A549 (cell line): ENCODE data around the gene SERPINE1. TPM values are rescaled to one million over a fixed set of nuclear protein-coding genes. Genes with fewer than 3 reads are reported as not detected.

Source experiments
- ATAC-seq, 2 experiments: fragments of 200-7000 bp in 1 of 2; fragments of >200 bp in 1 of 2; cut with Nextera tagmentation in 1 of 2; cut with Tn5 transposase in 1 of 2; 3 replicates each; pipeline versions ENCODE4 v1.8.0 to v1.9.1; 2018 to 2020; ENCODE audit warnings: mild to moderate bottlenecking in 1 of 2, moderate library complexity in 1 of 2
- CTCF ChIA-PET: fragments of 300-600 bp; sonication (Branson Sonifier 250); formaldehyde crosslinking; extraction: SDS; loops from one replicate; lab custom pipeline; 2021; ENCODE audit warnings: antibody characterized with exemption, inconsistent platforms; lab: Yijun Ruan, JAX
- POLR2A ChIA-PET: fragments of 350-600 bp; formaldehyde crosslinking; extraction: SDS; loops from one replicate; lab custom pipeline; 2021; ENCODE audit warnings: antibody characterized with exemption, inconsistent platforms; lab: Yijun Ruan, JAX
- DNase-seq, 2 experiments: peaks; one replicate each; pipeline versions ENCODE4 v3.0.0 to v3.0.0-alpha.2; 2011 to 2016; ENCODE audit warnings: low read depth in 1 of 2, low spot score in 1 of 2
- FAIRE-seq: peaks from 2 replicates; lab custom pipeline; 2011; peaks lifted over from hg19 to GRCh38; lab: Jason Lieb, UNC
- H3K27ac ChIP-seq, 2 experiments: fragments of >200 bp; sonication (Bioruptor Twin); formaldehyde crosslinking; 3 replicates each; pipeline ENCODE4 v1.5.1; 2016 to 2017
- H3K4me1 ChIP-seq: fragments of >200 bp; sonication (Bioruptor Twin); formaldehyde crosslinking; 3 replicates; pipeline ENCODE4 v1.6.1; 2016
- H3K4me2 ChIP-seq: fragments of >200 bp; sonication (Bioruptor Twin); formaldehyde crosslinking; 3 replicates; pipeline ENCODE4 v1.6.1; 2016
- H3K4me3 ChIP-seq: fragments of >200 bp; sonication (Bioruptor Twin); formaldehyde crosslinking; 3 replicates; pipeline ENCODE4 v1.5.1; 2016
- H3K9me3 ChIP-seq: fragments of >200 bp; sonication (Bioruptor Twin); formaldehyde crosslinking; 3 replicates; pipeline ENCODE4 v1.6.1; 2016
- ATOH8 ChIP-seq: fragments of 250-450 bp; sonication (Bioruptor Pico); IDR thresholded peaks from 2 replicates; pipeline ENCODE4 v1.5.0; 2020; ENCODE audit warnings: low read depth, mild to moderate bottlenecking, moderate library complexity
- BHLHE40 ChIP-seq: IDR thresholded peaks from 2 replicates; pipeline ENCODE4 v1.6.1; 2012; ENCODE audit warnings: low read depth, low read length, inconsistent platforms
- CHD2 ChIP-seq: fragments of 150-350 bp; IDR thresholded peaks from 2 replicates; pipeline ENCODE4 v1.6.1; 2014; ENCODE audit warnings: low read length; ENCODE audit not compliant: partially characterized antibody
- CHD4 ChIP-seq: fragments of 200-600 bp; sonication (generic); IDR thresholded peaks from 2 replicates; pipeline ENCODE4 v1.6.1; 2016; ENCODE audit warnings: antibody characterized with exemption, mild to moderate bottlenecking, borderline replicate concordance
- CTCF ChIP-seq: fragments of >200 bp; sonication (Bioruptor Twin); formaldehyde crosslinking; IDR thresholded peaks from 3 replicates; pipeline ENCODE4 v1.5.1; 2016
- E2F6 ChIP-seq: IDR thresholded peaks from 2 replicates; pipeline ENCODE4 v1.6.1; 2012; ENCODE audit warnings: low read depth, borderline replicate concordance
- EHF ChIP-seq: fragments of 250-450 bp; sonication (Bioruptor Pico); IDR thresholded peaks from 2 replicates; pipeline ENCODE4 v1.5.0; 2020; ENCODE audit warnings: mild to moderate bottlenecking
- EHMT2 ChIP-seq: fragments of 200-600 bp; sonication (generic); IDR thresholded peaks from 2 replicates; pipeline ENCODE4 v1.6.1; 2016; ENCODE audit warnings: antibody characterized with exemption, low read depth, mild to moderate bottlenecking, moderate library complexity
- FOSB ChIP-seq: fragments of 250-450 bp; sonication (Bioruptor Pico); IDR thresholded peaks from 2 replicates; pipeline ENCODE4 v1.5.0; 2020; ENCODE audit warnings: mild to moderate bottlenecking, moderate library complexity
- FOSL2 ChIP-seq, 2 experiments: fragments of 450-650 bp in 1 of 2; fragments of >200 bp in 1 of 2; sonication (Bioruptor Twin) in 1 of 2; formaldehyde crosslinking; IDR thresholded peaks; 2 replicates each; pipeline versions ENCODE4 v1.5.0 to v1.6.1; 2016 to 2020; ENCODE audit warnings: mild to moderate bottlenecking in 1 of 2, moderate library complexity in 1 of 2
- FOXS1 ChIP-seq: fragments of 250-450 bp; sonication (Bioruptor Pico); IDR thresholded peaks from 2 replicates; pipeline ENCODE4 v1.5.0; 2020; ENCODE audit warnings: mild to moderate bottlenecking, moderate library complexity
- GATA3 ChIP-seq: IDR thresholded peaks from 2 replicates; pipeline ENCODE4 v1.6.1; 2012; ENCODE audit warnings: borderline replicate concordance
- HDAC2 ChIP-seq: fragments of 200-600 bp; sonication (generic); IDR thresholded peaks from 2 replicates; pipeline ENCODE4 v1.6.1; 2016
- HMGXB4 ChIP-seq: fragments of 250-450 bp; sonication (Bioruptor Pico); IDR thresholded peaks from 2 replicates; pipeline ENCODE4 v1.5.0; 2021; ENCODE audit warnings: mild to moderate bottlenecking, moderate library complexity, borderline replicate concordance
- HOXB13 ChIP-seq: fragments of 250-450 bp; sonication (Bioruptor Pico); IDR thresholded peaks from 2 replicates; pipeline ENCODE4 v1.5.0; 2020; ENCODE audit warnings: low read depth, mild to moderate bottlenecking, moderate library complexity
- HOXB5 ChIP-seq: fragments of 250-450 bp; sonication (Bioruptor Pico); IDR thresholded peaks from 2 replicates; pipeline ENCODE4 v1.5.0; 2020; ENCODE audit warnings: mild to moderate bottlenecking, moderate library complexity
- JUN ChIP-seq, 2 experiments: fragments of >200 bp; sonication (Bioruptor Twin); formaldehyde crosslinking; IDR thresholded peaks; 2 replicates in 1 of 2; 3 replicates in 1 of 2; pipeline ENCODE4 v1.6.1; 2016 to 2017
- JUNB ChIP-seq: fragments of >200 bp; sonication (Bioruptor Twin); formaldehyde crosslinking; IDR thresholded peaks from 2 replicates; pipeline ENCODE4 v1.6.1; 2016
- KDM1A ChIP-seq: fragments of 200-600 bp; sonication (generic); IDR thresholded peaks from 2 replicates; pipeline ENCODE4 v1.6.1; 2016; ENCODE audit warnings: low read depth, mild to moderate bottlenecking
- MAX ChIP-seq: IDR thresholded peaks from 2 replicates; pipeline ENCODE4 v1.6.1; 2012
- MYC ChIP-seq: IDR thresholded peaks from 2 replicates; pipeline ENCODE4 v1.6.1; 2012; ENCODE audit warnings: mild to moderate bottlenecking, inconsistent platforms, low read length, improper control_type of control experiment, borderline replicate concordance
- NR3C1 ChIP-seq: fragments of >200 bp; sonication (Bioruptor Twin); formaldehyde crosslinking; IDR thresholded peaks from 3 replicates; pipeline ENCODE4 v1.6.1; 2017
- PBX3 ChIP-seq: IDR thresholded peaks from 2 replicates; pipeline ENCODE4 v1.6.1; 2012
- PHF8 ChIP-seq: fragments of 200-600 bp; sonication (generic); IDR thresholded peaks from 2 replicates; pipeline ENCODE4 v1.6.1; 2016; ENCODE audit warnings: low read depth, mild to moderate bottlenecking, antibody characterized with exemption, moderate library complexity, borderline replicate concordance
- RARB ChIP-seq: fragments of 250-450 bp; sonication (Bioruptor Pico); IDR thresholded peaks from 2 replicates; pipeline ENCODE4 v1.8.0; 2021; ENCODE audit warnings: mild to moderate bottlenecking, moderate library complexity
- TP53 ChIP-seq: fragments of 250-450 bp; sonication (Bioruptor Pico); IDR thresholded peaks from 2 replicates; pipeline ENCODE4 v1.5.0; 2021; ENCODE audit warnings: mild to moderate bottlenecking, moderate library complexity
- ZFP36 ChIP-seq: fragments of 450-650 bp; IDR thresholded peaks from 2 replicates; pipeline ENCODE4 v1.6.1; 2014; ENCODE audit warnings: borderline replicate concordance; ENCODE audit not compliant: partially characterized antibody
- ZNF302 ChIP-seq: fragments of 250-450 bp; sonication (Bioruptor Pico); IDR thresholded peaks from 2 replicates; pipeline ENCODE4 v1.9.0; 2021; ENCODE audit warnings: inconsistent platforms, mild to moderate bottlenecking, moderate library complexity
- ZSCAN20 ChIP-seq: fragments of 250-450 bp; sonication (Bioruptor Pico); IDR thresholded peaks from 2 replicates; pipeline ENCODE4 v1.8.0; 2022; ENCODE audit warnings: mild to moderate bottlenecking, moderate library complexity
- WGBS: methylation state at CpG from one replicate; pipeline ENCODE4 v1.1.6; 2017; ENCODE audit errors: missing lambda C conversion rate; 5-methylcytosine and 5-hydroxymethylcytosine counted together
- polyA plus RNA-seq, 4 experiments: library from polyadenylated mRNA; depleted of rRNA in 3 of 4; stranded (reverse); fragments of >200 nt; fragmentation: RNase III in 1 of 4; extraction: RNeasy Plus Mini Kit Qiagen cat#74134 plus additional on column Dnase treatment in 1 of 4; gene quantifications; 2 replicates in 3 of 4; 3 replicates in 1 of 4; pipeline ENCODE4 v1.2.3, GENCODE V29; 2011 to 2017

Gene SERPINE1
- polyA plus RNA-seq, 2 of the 4 experiments (the other 2 are of a cell fraction), result 286 to 355 TPM

GRCh38 chr7:101081432-101081831, 45.5 kb upstream of the SERPINE1 start:
- ATAC-seq, result no peak
- POLR2A ChIA-PET, result interaction anchor here (0.5 kb wide), 1 partner anchor 149 kb away, joined by 3 read pairs; no protein-coding TSS in a partner anchor
- 100% methylated on average over 1 of the region's 1 CpG for WGBS

GRCh38 chr7:101084865-101085161, 42.1 kb upstream of the SERPINE1 start:
- Histone ChIP-seq H3K9me3 (0 out of 3 replicates have a peak, but pooled peaks cover 3% of the 10 kb centered on the region), H3K4me2 (peak overlapping the region; percentile 83), H3K4me1 (peaks cover 16% of the 10 kb centered on the region), H3K27ac (peak overlapping the region; percentile 86 to 96), H3K4me3 (peak overlapping the region; percentile 55)
- DNase-seq (no peak), FAIRE-seq (no peak), ATAC-seq (no peak)
- ChIA-PET POLR2A (interaction anchor here (0.5 to 1.8 kb wide), 14 partner anchors 14 to 296 kb away, joined by 3 to 11 read pairs (median 3); partner anchors contain the start of genes PLOD3, SERPINE1, SRRT and UFSP1), CTCF (interaction anchor here (0.7 to 5.7 kb wide), 10 partner anchors 10 to 232 kb away, joined by 3 to 35 read pairs (median 4); partner anchors contain the start of genes ACHE and SLC12A9)
- peak; percentile 15; the same call in 1 of the 2 replicates for TF ChIP-seq E2F6
- no peak for TF ChIP-seq CTCF
- no peak for TF ChIP-seq EHMT2
- no peak for TF ChIP-seq HOXB5 (CRISPR knock-in tag)
- TF ChIP-seq HMGXB4 (CRISPR knock-in tag), result no peak
- WGBS, result 49% methylated on average over 5 of the region's 5 CpGs

More at GRCh38 chr7:101081432-101081831, 45.5 kb upstream of the SERPINE1 start:
- H3K9me3 ChIP-seq, result 0 out of 3 replicates have a peak, but pooled peaks cover 3% of the 10 kb centered on the region
- TF ChIP-seq RARB (CRISPR knock-in tag) (no peak), JUNB (no peak), MYC (no peak), ZSCAN20 (CRISPR knock-in tag) (peak; percentile 92), FOSL2 (IDR thresholded peaks at IDR 0.05) (no peak), FOSL2 (CRISPR knock-in tag; IDR thresholded peaks at IDR 0.05) (no peak), EHF (CRISPR knock-in tag) (peak; percentile 91), KDM1A (no peak), CHD2 (no peak), NR3C1 (no peak), FOXS1 (peak; percentile 56; the same call in 1 of the 2 replicates), CHD4 (no peak), BHLHE40 (no peak), EHMT2 (no peak), ATOH8 (peak; percentile 72; the same call in 1 of the 2 replicates), FOSB (CRISPR knock-in tag) (0 out of 2 replicates have a peak, but pooled peaks have one; percentile 23), PBX3 (no peak), ZNF302 (CRISPR knock-in tag) (peak; percentile 90), TP53 (no peak), PHF8 (no peak), JUN (IDR thresholded peaks at IDR 0.05) (no peak), HOXB5 (CRISPR knock-in tag) (peak; percentile 68; the same call in 1 of the 2 replicates), HDAC2 (no peak), MAX (no peak), GATA3 (no peak), HOXB13 (peak; percentile 80; the same call in 1 of the 2 replicates), ZFP36 (no peak)
- H3K27ac ChIP-seq, result no peak overlapping the region
- peaks cover 10% of the 10 kb centered on the region for H3K4me1 ChIP-seq
- no peak overlapping the region for H3K4me2 ChIP-seq
- FAIRE-seq (no peak), DNase-seq (no peak)
- H3K4me3 ChIP-seq, result no peak overlapping the region
- CTCF ChIA-PET, result interaction anchor here (0.6 to 9.2 kb wide), 9 partner anchors 10 to 455 kb away, joined by 3 to 71 read pairs (median 4); partner anchors contain the start of gene ACHE
